ENCODE measurements around the gene UFSP2.
"Not testable (repeated sequence)": the region's sequence is repeated elsewhere in the genome, so short reads cannot be mapped to it uniquely, and the experiment has no call there.

The UFSP2 gene

GRCh38 chr4:185381288-185382196 is 44.2 kb downstream of the UFSP2 start:
- no peak for DNase-seq

DNA sequence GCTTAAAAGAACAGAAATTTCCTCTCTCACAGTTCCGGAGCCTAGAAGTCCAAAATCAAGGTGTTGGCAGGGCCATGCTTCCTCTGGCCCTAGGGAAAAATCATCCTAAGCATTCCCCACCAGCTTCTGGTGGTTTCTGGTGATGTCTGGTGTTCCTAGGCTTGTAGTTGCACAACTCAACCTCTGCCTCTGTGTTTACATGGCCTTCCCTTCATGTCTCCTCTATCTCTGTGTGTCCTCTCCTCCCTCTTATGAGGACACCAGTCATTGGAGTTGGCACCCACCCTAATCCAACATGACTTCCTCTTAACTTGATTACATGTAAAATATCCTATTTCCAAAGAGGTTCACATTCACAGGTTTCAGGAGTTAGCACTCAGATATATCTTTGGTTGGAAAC is 45.4 kb downstream of the UFSP2 start:
- no peak for DNase-seq

GRCh38 chr4:185379326-185380295 is 46.2 kb downstream of the UFSP2 start:
- no peak for DNase-seq

DNA sequence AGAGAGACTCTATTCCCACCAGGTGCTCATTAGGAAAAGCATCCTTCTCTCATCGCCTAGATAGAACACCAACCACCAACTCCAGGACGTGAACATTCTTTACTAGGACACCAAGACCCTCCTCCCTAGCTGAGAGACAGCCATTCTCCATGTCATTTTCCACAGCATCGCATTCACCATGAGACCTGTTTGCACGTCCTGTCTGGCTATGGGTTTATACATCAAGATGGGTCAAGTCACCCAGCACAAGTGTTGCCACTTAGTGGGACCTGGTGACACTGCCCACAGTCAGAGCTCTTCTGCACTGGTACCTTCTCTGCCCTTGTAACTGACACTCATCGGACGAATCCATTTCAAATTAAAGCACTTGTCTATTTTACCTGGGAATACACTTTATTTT is 47.5 kb downstream of the UFSP2 start:
- DNase-seq, result no peak

GRCh38 chr4:185374573-185374972 is 51.2 kb downstream of the UFSP2 start:
- DNase-seq, result no peak

- no peak for DNase-seq
Measured at GRCh38 chr4:185374027-185374426, 51.7 kb downstream of the UFSP2 start.

GRCh38 chr4:185371702-185372101 is 54.1 kb downstream of the UFSP2 start:
- DNase-seq, result no peak

DNA sequence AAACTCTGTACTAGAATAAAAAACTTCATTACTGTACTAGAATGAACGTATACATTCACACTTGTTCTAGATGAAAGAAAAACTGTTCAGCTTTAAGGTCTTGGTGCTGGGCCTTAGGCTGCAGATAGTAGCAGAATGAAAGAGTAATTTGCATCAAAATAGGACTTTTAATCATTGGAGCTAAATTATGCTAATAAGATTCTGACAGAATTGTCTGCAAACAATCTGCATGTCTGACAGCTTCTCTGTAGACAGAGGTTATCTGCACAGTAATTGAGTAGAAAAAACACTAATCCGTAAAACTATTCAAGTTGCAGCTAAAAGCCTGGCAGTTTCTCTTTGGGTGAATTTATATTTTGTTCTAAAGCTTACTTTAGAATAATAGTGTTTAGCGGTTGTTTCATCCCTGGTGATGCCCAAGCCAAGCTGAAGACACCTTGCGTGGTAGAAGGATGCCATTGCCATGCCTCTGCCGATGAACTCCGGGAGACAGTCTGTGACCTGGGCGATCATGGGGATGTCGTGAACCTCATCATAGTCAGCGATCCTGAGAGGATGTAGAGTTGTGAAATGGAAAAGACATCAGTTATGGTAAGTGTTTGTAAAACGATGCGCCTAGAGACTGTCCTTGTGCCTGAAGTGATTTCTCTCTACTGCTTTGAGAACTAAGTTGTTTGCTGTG is 55.4 kb downstream of the UFSP2 start:
- DNase-seq, result no peak

DNA sequence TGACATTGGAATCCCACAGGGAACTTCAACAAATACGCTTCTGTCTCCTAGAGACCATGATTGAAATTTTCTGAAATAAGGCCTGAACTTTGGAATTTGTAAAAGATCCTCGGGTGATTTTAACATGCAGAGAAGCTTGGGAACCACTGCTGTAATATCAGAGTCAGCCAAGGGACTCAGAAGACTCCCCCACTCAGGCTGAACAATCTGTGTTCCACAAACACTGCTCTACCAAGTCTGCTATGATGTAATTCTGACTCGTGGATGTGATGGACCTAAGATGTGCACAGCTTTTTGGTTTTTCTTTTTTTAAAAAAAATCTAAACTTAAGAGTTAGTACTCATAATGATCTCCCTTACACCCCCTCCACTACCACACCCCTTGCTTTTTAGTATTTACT is 56.0 kb downstream of the UFSP2 start:
- DNase-seq, result no peak

DNA sequence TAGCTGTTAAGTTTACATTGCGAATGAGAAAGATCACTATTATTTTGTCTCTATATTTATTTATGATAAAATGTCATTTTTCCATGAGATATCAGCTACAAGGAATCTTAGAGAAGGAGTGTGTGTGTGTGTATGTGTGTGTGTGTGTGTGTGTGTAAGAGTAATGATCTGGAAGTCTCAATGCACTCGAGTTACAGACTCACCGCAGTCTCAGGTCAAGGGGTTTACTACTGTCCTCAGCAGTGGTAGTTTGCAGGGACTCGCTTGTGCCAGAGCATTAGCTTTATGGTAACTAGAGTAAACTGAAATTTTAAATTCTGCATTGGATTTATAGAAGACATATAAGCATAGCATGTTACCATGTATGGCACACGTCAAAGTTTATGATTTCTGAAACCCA is 60.9 kb downstream of the UFSP2 start:
- DNase-seq, result no peak

DNA sequence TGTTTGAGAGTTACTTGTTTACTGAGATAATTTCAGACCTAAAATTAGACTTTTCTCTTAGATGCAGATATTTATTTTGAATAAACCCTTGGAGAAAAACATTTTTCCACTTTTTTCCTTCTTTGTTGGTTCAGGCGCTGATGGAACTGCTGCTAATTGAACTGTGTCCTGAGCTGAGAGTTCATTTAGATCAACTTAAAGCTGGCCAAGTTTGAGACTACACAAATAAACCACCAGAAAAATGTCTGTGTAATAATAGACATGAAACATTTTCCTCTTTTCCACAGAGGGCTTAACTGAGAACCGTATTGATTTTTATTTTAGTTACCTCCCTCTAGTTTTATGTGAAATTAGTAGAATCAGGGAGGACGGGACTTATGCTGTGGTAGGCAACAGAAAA is 62.5 kb downstream of the UFSP2 start:
- DNase-seq, result no peak

DNA sequence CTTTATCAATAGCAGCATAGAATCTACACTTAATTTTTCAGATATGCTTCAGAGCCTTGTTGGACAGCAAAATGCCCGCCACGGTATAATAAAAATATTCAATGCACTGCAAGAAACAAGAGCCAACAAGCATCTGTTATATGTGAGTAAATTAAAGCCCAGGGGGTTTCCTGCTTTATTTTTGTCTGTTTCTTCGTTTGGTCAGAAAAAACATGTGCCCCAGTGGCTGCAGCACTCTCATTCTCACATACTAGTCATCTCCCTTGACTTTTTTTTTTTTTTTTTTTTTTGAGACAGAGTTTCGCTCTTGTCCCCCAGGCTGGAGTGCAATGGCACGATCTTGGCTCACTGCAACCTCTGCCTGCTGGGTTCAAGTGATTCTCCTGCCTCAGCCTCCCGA is 63.2 kb downstream of the UFSP2 start:
- not testable (repeated sequence) for DNase-seq

- DNase-seq, result no peak
Measured at GRCh38 chr4:185361872-185362271, 63.9 kb downstream of the UFSP2 start.

DNA sequence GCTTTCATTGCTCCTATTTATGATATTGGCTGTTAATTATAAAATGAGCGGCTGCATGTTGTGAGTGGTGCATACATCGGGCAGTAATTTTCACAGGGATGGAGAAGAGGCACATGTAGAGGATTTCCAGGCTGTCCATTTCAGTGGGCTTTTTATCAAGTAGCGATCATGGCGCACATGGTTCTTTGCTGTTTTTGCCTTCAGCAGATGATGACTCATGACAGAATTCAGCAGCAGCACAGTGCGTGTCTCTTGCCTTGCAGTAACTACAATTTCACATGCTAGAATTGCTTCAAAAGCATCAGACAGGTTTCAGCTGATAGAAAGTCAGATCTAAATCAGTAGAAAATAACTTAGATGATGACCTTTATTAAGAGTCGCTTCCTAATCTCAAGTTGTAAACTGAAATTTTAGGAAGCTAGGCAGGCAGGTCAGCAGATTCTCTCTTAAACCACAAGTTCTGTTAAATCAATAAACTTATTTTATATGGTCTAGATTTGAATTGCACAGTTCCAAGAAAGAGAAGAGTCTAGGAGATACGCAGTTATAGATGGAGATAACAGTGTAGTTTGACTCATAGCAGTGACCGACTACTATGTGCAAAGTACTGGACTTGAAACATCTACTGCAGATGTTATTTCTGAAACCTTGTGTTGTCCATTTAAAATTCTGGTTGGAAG is 65.9 kb downstream of the UFSP2 start:
- no peak for DNase-seq

DNA sequence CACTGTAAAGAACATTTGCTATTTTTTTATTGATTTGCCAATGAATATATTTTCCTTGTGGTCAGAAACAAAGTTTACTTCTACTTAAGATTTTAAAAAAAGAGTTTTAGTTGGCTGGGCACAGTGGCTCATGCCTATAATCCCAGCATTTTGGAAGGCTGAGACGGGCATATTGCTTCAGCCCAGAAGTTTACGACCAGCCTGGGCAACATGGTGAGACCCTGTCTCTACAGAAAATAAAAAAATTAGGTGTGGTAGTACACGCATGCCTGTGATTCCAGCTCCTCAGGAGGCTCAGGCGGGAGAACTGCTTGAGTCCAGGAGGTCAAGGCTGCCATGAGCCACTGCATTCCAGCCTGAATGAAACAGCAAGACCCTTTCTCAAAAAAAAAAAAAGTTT is 66.8 kb downstream of the UFSP2 start:
- no peak for DNase-seq

- no peak for DNase-seq
Measured at GRCh38 chr4:185358514-185358913, 67.2 kb downstream of the UFSP2 start.

DNA sequence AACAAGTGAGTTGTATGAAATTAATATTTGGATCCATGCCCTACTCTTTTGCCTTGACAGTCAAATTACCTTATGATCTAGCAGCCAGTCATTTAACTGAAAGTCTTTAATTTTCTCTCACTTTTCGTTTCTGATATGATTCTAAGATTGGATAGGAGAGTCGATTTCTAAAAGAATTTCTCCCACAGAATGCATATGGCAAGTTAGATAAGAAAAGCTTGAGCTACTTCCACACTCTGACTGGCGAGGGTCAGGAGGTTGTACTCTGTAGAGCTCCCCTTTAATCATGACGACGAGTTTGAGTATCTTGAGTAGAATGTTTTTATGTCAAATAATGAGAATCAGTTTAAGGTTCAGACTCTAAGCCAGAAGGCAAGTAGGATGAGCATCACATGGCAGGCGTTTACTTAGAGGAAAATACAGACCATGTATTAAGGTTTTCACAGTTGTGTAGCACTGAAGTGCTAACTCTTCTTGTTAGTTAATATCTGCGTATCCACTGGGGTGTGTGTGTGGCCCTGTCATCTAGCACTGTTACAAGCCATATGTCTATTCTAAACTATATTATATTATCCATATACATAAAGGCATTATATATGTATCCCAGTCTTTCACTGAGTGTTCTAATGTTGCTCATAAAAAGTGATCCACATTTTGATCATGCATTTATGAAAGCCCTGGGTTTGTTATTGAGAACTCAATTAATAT is 67.9 kb downstream of the UFSP2 start:
- DNase-seq, result no peak

- DNase-seq, result no peak
Measured at GRCh38 chr4:185357211-185357610, 68.6 kb downstream of the UFSP2 start.

DNA sequence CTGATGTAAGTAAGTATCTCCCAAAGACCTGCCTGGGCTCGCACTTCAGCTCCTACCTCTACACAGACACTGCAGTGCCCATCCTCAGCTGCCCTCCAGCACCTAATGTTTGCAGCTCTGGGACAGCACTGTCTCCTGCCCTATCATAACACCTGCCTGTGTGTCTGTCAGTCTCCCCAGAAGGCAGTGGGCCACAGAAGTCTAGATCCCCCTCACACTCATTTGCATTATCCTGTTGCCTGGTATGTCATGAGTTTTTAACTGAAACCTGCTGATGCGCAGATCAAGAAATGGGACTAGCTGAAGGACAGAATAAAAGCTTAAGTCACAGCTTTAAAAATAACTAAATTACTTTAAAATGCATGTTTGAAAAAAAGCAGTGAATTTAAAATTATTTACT is 73.0 kb downstream of the UFSP2 start:
- DNase-seq, result no peak

- no peak for DNase-seq
Measured at GRCh38 chr4:185352202-185352601, 73.6 kb downstream of the UFSP2 start.

- DNase-seq, result no peak
Measured at GRCh38 chr4:185351691-185352090, 74.1 kb downstream of the UFSP2 start.
